ENCODE results near the gene TSR3.

Gene TSR3

DNA sequence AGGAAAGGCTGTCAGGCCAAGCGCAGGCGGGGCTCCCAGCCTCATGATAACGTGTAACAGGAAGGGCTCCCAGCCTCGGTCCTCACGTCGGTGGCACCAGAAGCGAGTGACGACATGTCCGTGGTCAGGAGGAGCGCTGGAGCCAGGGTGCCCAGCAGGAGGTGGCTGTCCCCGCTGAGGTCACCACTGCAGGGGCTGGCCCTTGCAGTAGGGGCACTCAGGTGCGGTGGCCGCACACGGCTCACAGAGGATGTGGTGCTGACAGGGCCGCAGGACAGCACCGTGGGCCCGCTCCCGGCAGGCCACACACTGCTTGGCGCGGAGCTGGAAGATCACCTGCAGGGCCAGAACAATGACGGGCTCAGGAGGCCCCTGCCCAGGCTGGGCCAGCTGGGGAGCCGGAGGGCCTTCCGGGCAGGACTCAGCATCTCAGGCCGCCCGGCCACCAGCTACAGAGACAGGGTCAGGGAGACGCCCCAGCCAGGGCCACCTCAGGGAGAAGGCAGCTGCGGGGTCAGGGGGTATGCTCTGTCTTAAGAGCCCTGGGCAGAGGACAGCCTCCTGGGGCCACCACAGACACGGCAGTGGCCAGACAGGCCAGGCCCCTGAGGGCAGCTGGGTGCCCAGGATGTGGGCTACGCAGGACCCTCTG lies 14.5 kb upstream of the TSR3 start:
- H3K4me1 ChIP-seq (ENCODE audit: insufficient read depth, low read length, poor library complexity, severe bottlenecking): no peaks in the 10 kb centered on the region
- no peaks in the 10 kb centered on the region for H3F3A ChIP-seq (ENCODE audit: low read depth)
- H3K9ac ChIP-seq (ENCODE audit: low read depth, low read length, poor library complexity, severe bottlenecking): no peak overlapping the region
- H3K4me3 ChIP-seq (ENCODE audit: low read length, poor library complexity, severe bottlenecking): no peak overlapping the region
- H2AFZ ChIP-seq (ENCODE audit: low read length): no peak overlapping the region
- no peaks in the 10 kb centered on the region for H4K20me1 ChIP-seq (ENCODE audit: insufficient read depth, low read length, poor library complexity, severe bottlenecking)
- no peaks in the 10 kb centered on the region for H3K9me3 ChIP-seq (ENCODE audit: insufficient read depth, low read depth, low read length)
- no peaks in the 10 kb centered on the region for H3K9me2 ChIP-seq (replicated peaks; ENCODE audit: low read depth, low read length)
- H3K4me2 ChIP-seq (ENCODE audit: low read depth, low read length, poor library complexity, severe bottlenecking): no peak overlapping the region
- no peaks in the 10 kb centered on the region for H3K79me2 ChIP-seq (ENCODE audit: insufficient read depth, low read length)
- TF ChIP-seq EZH2phosphoT487 (IDR thresholded peaks at IDR 0.05; ENCODE audit: borderline replicate concordance): no peak
- H3K27me3 ChIP-seq (ENCODE audit: insufficient read depth, low read length, poor library complexity, severe bottlenecking): no peaks in the 10 kb centered on the region
- H3K36me3 ChIP-seq (ENCODE audit: insufficient read depth, low read length): no peaks in the 10 kb centered on the region

DNA sequence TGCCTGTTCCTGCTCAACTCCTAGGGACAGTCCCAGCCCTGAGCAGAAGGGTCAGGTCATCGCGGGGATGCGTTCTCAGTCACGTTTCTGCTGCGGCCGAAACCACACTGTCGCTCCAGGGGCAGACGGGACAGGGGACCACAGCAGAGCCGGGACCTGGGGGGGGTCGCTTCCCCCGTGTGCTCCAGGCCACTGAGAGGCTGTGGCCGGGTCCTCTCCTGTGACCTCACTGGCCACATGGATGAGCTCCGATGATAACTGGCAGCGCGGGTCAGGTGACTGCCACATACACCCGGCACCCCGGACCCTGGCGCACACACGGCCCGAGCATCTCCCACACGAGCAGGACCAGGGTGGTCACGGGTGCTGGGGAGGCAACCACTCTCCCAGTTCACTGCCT lies 12.8 kb upstream of the TSR3 start:
- Histone ChIP-seq H3K4me3 (ENCODE audit: low read length, poor library complexity, severe bottlenecking) (no peak overlapping the region), H3K36me3 (ENCODE audit: insufficient read depth, low read length) (no peaks in the 10 kb centered on the region), H3K4me2 (ENCODE audit: low read depth, low read length, poor library complexity, severe bottlenecking) (no peak overlapping the region), H2AFZ (ENCODE audit: low read length) (no peak overlapping the region), H3K27me3 (ENCODE audit: insufficient read depth, low read length, poor library complexity, severe bottlenecking) (no peaks in the 10 kb centered on the region), H3K9ac (ENCODE audit: low read depth, low read length, poor library complexity, severe bottlenecking) (no peak overlapping the region), H3K9me2 (replicated peaks; ENCODE audit: low read depth, low read length) (no peaks in the 10 kb centered on the region), H3K4me1 (ENCODE audit: insufficient read depth, low read length, poor library complexity, severe bottlenecking) (no peaks in the 10 kb centered on the region), H3K79me2 (ENCODE audit: insufficient read depth, low read length) (no peaks in the 10 kb centered on the region), H3F3A (ENCODE audit: low read depth) (no peaks in the 10 kb centered on the region), H4K20me1 (ENCODE audit: insufficient read depth, low read length, poor library complexity, severe bottlenecking) (no peaks in the 10 kb centered on the region), H3K9me3 (ENCODE audit: insufficient read depth, low read depth, low read length) (no peaks in the 10 kb centered on the region)
- TF ChIP-seq EZH2phosphoT487 (IDR thresholded peaks at IDR 0.05; ENCODE audit: borderline replicate concordance): no peak
- TF ChIP-seq, protein P1, sequence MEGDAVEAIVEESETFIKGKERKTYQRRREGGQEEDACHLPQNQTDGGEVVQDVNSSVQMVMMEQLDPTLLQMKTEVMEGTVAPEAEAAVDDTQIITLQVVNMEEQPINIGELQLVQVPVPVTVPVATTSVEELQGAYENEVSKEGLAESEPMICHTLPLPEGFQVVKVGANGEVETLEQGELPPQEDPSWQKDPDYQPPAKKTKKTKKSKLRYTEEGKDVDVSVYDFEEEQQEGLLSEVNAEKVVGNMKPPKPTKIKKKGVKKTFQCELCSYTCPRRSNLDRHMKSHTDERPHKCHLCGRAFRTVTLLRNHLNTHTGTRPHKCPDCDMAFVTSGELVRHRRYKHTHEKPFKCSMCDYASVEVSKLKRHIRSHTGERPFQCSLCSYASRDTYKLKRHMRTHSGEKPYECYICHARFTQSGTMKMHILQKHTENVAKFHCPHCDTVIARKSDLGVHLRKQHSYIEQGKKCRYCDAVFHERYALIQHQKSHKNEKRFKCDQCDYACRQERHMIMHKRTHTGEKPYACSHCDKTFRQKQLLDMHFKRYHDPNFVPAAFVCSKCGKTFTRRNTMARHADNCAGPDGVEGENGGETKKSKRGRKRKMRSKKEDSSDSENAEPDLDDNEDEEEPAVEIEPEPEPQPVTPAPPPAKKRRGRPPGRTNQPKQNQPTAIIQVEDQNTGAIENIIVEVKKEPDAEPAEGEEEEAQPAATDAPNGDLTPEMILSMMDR (conservative IDR thresholded peaks at IDR 0.05; ENCODE audit: low read length): no peak

DNA sequence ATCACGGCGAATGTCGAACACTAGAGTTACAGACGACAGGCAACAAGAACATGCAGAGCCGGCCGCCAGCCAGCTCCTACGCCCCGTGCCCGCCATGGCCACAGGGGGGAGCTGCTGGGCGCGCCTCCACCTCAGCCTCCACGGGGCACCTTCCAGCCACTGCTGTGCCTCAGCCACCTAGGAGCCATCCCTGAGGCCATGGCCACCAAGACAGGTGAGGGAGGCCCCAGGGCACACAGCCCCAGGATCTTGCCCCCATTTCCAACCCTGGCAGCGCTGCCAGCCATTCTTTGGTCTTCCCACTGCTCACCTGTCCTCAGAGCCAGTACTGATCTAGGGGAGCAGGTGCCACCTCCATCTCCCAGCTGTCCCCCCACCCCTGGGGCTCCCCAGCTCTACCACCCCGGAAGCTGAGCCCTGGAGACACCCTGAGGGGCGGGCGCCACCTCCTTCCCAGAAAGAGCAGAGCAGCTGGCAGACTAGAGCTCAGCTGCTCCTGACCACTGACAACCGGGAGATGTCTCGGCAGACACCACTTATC lies 11.9 kb upstream of the TSR3 start:
- Histone ChIP-seq H3K9me3 (ENCODE audit: insufficient read depth, low read depth, low read length) (no peaks in the 10 kb centered on the region), H3K27me3 (ENCODE audit: insufficient read depth, low read length, poor library complexity, severe bottlenecking) (no peaks in the 10 kb centered on the region), H3K4me3 (ENCODE audit: low read length, poor library complexity, severe bottlenecking) (no peak overlapping the region), H3K4me2 (ENCODE audit: low read depth, low read length, poor library complexity, severe bottlenecking) (no peak overlapping the region), H4K20me1 (ENCODE audit: insufficient read depth, low read length, poor library complexity, severe bottlenecking) (no peaks in the 10 kb centered on the region), H3K9me2 (replicated peaks; ENCODE audit: low read depth, low read length) (no peaks in the 10 kb centered on the region), H3K79me2 (ENCODE audit: insufficient read depth, low read length) (no peaks in the 10 kb centered on the region), H3K4me1 (ENCODE audit: insufficient read depth, low read length, poor library complexity, severe bottlenecking) (no peaks in the 10 kb centered on the region), H3K9ac (ENCODE audit: low read depth, low read length, poor library complexity, severe bottlenecking) (no peak overlapping the region), H3K36me3 (ENCODE audit: insufficient read depth, low read length) (no peaks in the 10 kb centered on the region), H3F3A (ENCODE audit: low read depth) (no peaks in the 10 kb centered on the region), H2AFZ (ENCODE audit: low read length) (no peak overlapping the region)
- TF ChIP-seq, protein P1 (conservative IDR thresholded peaks at IDR 0.05; ENCODE audit: low read length): peak; percentile 56
- TF ChIP-seq EZH2phosphoT487 (IDR thresholded peaks at IDR 0.05; ENCODE audit: borderline replicate concordance): no peak

DNA sequence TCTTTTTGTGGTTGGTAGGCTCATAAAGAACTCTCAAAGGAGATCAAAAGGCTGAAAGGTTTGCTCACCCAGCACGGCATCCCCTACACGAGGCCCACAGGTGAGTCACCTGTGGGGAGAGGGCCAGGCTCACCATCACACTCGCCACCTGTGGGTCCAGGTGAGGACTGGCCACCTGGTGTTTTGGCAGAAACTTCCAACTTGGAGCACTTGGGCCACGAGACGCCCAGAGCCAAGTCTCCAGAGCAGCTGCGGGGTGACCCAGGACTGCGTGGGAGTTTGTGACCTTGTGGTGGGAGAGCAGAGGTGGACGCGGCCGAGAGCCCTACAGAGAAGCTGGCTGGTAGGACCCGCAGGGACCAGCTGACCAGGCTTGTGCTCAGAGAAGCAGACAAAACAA lies 11.1 kb upstream of the TSR3 start:
- H3K4me3 ChIP-seq (ENCODE audit: low read length, poor library complexity, severe bottlenecking): no peak overlapping the region
- H3K79me2 ChIP-seq (ENCODE audit: insufficient read depth, low read length): no peaks in the 10 kb centered on the region
- H3K4me1 ChIP-seq (ENCODE audit: insufficient read depth, low read length, poor library complexity, severe bottlenecking): no peaks in the 10 kb centered on the region
- no peak for TF ChIP-seq EZH2phosphoT487 (IDR thresholded peaks at IDR 0.05; ENCODE audit: borderline replicate concordance)
- TF ChIP-seq, protein P1 (conservative IDR thresholded peaks at IDR 0.05; ENCODE audit: low read length): no peak
- H3K36me3 ChIP-seq (ENCODE audit: insufficient read depth, low read length): no peaks in the 10 kb centered on the region
- H3K9me2 ChIP-seq (replicated peaks; ENCODE audit: low read depth, low read length): no peaks in the 10 kb centered on the region
- H3K9me3 ChIP-seq (ENCODE audit: insufficient read depth, low read depth, low read length): no peaks in the 10 kb centered on the region
- no peak overlapping the region for H2AFZ ChIP-seq (ENCODE audit: low read length)
- no peak overlapping the region for H3K4me2 ChIP-seq (ENCODE audit: low read depth, low read length, poor library complexity, severe bottlenecking)
- no peaks in the 10 kb centered on the region for H3F3A ChIP-seq (ENCODE audit: low read depth)
- H3K27me3 ChIP-seq (ENCODE audit: insufficient read depth, low read length, poor library complexity, severe bottlenecking): no peaks in the 10 kb centered on the region
- no peaks in the 10 kb centered on the region for H4K20me1 ChIP-seq (ENCODE audit: insufficient read depth, low read length, poor library complexity, severe bottlenecking)
- no peak overlapping the region for H3K9ac ChIP-seq (ENCODE audit: low read depth, low read length, poor library complexity, severe bottlenecking)

All from Loucy (cell line).